ENCODE data around the gene KIF13A. TPM values are rescaled to one million over a fixed set of nuclear protein-coding genes. Genes with fewer than 3 reads are reported as not detected.
A peak's percentile ranks its signal among the peaks of the same experiment; 100 is the strongest.

The KIF13A gene
- total and polyA plus RNA-seq, 9 of the 15 experiments (the other 6 are each of a cell fraction or from before 2014, with no cell fraction given): 3.6 to 44.3 (median 29.7) TPM

DNA sequence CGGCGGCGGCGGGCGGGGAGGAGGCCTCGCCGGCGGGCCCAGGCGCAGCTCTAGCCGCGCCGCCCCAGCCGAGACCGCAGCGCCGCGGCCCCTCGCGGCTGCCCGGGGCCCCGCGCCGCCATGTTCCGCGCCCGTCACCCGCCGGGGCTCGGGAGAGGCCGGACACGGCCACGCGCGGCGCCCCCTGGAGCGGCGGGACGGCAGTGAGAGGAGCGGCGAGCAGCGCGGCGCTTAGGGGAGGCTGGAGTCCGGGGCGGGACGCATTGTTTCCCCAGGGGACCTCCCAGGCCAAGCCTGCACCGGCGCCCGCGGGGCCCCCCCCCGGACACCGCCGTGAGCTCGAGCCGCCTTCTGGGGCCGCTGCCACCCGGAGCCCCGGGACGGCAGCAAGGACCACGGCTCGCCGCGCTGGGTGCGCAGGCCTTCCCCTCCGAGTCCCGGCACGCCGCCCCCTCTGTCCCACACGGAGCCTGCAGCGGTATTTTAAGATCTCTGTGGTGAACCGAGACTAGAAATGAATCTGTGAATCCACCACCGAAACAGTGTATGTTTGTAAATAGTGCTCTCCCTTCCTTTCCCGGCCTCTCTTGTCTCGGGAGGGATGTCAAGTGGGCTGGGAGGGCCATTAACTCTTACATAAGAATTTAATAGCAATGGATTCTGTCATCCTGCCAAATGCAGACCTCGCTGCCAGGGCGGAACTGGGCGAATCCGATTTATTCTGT is 424 bp upstream of the KIF13A start (continued):
- TF ChIP-seq ZNF518B (CRISPR knock-in tag; IDR thresholded peaks at IDR 0.05) (no peak), ZSCAN29 (IDR thresholded peaks at IDR 0.05) (no peak), KLF13 (tag; IDR thresholded peaks at IDR 0.05; ENCODE audit: borderline replicate concordance, low read depth) (no peak), HIVEP1 (CRISPR knock-in tag; IDR thresholded peaks at IDR 0.05) (no peak), HCFC1 (IDR thresholded peaks at IDR 0.05; ENCODE audit: low read depth, low read length) (peak; percentile 53; the same call in 1 of the 2 replicates), CBX3 (IDR thresholded peaks at IDR 0.05; ENCODE audit: borderline replicate concordance in 1 of 2, low read length in 2 of 2) (peak in 1 of 2 experiments; percentile 54; a peak in 1 of 3 replicates), ZNF695 (CRISPR knock-in tag; IDR thresholded peaks at IDR 0.05) (no peak), CGGBP1 (CRISPR knock-in tag; IDR thresholded peaks at IDR 0.05) (0 out of 2 replicates have a peak, but pooled peaks have one; percentile 50), ID3 (CRISPR knock-in tag; IDR thresholded peaks at IDR 0.05) (no peak), ID3 (tag; IDR thresholded peaks at IDR 0.05) (peak; percentile 85; the same call in 1 of the 2 replicates), CXXC5 (CRISPR knock-in tag; IDR thresholded peaks at IDR 0.05) (peak; percentile 90), BMI1 (IDR thresholded peaks at IDR 0.05; ENCODE audit: low read length) (no peak), NFIC (IDR thresholded peaks at IDR 0.05) (peak; percentile 17)
- TF ChIP-seq, protein P1, sequence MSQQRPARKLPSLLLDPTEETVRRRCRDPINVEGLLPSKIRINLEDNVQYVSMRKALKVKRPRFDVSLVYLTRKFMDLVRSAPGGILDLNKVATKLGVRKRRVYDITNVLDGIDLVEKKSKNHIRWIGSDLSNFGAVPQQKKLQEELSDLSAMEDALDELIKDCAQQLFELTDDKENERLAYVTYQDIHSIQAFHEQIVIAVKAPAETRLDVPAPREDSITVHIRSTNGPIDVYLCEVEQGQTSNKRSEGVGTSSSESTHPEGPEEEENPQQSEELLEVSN (IDR thresholded peaks at IDR 0.05; ENCODE audit: borderline replicate concordance in 1 of 2, extremely low read depth in 1 of 2, insufficient read depth in 1 of 2, insufficient read length in 1 of 2, low read depth in 1 of 2, low read length in 1 of 2, poor library complexity in 1 of 2, severe bottlenecking in 1 of 2): peak; percentile 52 to 87
- TF ChIP-seq, protein P2, sequence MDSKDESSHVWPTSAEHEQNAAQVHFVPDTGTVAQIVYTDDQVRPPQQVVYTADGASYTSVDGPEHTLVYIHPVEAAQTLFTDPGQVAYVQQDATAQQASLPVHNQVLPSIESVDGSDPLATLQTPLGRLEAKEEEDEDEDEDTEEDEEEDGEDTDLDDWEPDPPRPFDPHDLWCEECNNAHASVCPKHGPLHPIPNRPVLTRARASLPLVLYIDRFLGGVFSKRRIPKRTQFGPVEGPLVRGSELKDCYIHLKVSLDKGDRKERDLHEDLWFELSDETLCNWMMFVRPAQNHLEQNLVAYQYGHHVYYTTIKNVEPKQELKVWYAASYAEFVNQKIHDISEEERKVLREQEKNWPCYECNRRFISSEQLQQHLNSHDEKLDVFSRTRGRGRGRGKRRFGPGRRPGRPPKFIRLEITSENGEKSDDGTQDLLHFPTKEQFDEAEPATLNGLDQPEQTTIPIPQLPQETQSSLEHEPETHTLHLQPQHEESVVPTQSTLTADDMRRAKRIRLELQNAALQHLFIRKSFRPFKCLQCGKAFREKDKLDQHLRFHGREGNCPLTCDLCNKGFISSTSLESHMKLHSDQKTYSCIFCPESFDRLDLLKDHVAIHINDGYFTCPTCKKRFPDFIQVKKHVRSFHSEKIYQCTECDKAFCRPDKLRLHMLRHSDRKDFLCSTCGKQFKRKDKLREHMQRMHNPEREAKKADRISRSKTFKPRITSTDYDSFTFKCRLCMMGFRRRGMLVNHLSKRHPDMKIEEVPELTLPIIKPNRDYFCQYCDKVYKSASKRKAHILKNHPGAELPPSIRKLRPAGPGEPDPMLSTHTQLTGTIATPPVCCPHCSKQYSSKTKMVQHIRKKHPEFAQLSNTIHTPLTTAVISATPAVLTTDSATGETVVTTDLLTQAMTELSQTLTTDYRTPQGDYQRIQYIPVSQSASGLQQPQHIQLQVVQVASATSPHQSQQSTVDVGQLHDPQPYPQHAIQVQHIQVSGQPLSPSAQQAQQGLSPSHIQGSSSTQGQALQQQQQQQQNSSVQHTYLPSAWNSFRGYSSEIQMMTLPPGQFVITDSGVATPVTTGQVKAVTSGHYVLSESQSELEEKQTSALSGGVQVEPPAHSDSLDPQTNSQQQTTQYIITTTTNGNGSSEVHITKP (IDR thresholded peaks at IDR 0.05; ENCODE audit: partially characterized antibody): peak; percentile 6
- TF ChIP-seq, protein P3, sequence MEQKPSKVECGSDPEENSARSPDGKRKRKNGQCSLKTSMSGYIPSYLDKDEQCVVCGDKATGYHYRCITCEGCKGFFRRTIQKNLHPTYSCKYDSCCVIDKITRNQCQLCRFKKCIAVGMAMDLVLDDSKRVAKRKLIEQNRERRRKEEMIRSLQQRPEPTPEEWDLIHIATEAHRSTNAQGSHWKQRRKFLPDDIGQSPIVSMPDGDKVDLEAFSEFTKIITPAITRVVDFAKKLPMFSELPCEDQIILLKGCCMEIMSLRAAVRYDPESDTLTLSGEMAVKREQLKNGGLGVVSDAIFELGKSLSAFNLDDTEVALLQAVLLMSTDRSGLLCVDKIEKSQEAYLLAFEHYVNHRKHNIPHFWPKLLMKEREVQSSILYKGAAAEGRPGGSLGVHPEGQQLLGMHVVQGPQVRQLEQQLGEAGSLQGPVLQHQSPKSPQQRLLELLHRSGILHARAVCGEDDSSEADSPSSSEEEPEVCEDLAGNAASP (IDR thresholded peaks at IDR 0.05): no peak
